DND-41 (cell line): ENCODE results near the gene LHX4.

Experiments
- EZH2 ChIP-seq: IDR thresholded peaks from 3 replicates; pipeline ENCODE4 v1.6.1; 2012; ENCODE audit warnings: borderline replicate concordance, low read depth, mild to moderate bottlenecking, moderate library complexity, low read length, inconsistent platforms; ENCODE audit not compliant: severe bottlenecking
- TF ChIP-seq, protein P1 (sequence below): IDR thresholded peaks from 2 replicates; pipeline ENCODE4 v1.5.1; 2012; ENCODE audit warnings: borderline replicate concordance, low read length, moderate library complexity, mild to moderate bottlenecking; ENCODE audit not compliant: poor library complexity, severe bottlenecking; ENCODE audit errors: extremely low read depth

DNA sequence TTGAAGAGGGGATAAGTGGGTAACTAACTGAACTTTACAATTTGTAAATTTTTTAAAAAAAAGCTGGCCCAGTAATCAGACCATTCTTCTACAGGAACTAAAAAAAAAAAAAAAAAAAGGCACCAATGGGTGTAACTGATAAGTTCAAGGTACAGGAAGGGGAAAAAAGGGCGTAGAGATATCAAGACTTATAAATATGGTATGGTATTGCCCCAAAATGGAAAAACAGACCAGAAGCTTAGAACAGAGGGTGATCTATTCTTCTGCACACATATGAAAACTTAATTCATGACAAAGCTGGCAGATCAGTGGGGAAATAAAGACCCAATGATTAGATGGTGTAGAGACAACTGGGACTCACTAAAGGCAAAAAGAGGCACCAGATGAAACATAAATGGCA lies 58.9 kb downstream of the LHX4 start:
- TF ChIP-seq, protein P1, sequence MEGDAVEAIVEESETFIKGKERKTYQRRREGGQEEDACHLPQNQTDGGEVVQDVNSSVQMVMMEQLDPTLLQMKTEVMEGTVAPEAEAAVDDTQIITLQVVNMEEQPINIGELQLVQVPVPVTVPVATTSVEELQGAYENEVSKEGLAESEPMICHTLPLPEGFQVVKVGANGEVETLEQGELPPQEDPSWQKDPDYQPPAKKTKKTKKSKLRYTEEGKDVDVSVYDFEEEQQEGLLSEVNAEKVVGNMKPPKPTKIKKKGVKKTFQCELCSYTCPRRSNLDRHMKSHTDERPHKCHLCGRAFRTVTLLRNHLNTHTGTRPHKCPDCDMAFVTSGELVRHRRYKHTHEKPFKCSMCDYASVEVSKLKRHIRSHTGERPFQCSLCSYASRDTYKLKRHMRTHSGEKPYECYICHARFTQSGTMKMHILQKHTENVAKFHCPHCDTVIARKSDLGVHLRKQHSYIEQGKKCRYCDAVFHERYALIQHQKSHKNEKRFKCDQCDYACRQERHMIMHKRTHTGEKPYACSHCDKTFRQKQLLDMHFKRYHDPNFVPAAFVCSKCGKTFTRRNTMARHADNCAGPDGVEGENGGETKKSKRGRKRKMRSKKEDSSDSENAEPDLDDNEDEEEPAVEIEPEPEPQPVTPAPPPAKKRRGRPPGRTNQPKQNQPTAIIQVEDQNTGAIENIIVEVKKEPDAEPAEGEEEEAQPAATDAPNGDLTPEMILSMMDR, result no peak
- TF ChIP-seq EZH2, result no peak
